ENCODE measurements around the gene ZBTB4.

DNA sequence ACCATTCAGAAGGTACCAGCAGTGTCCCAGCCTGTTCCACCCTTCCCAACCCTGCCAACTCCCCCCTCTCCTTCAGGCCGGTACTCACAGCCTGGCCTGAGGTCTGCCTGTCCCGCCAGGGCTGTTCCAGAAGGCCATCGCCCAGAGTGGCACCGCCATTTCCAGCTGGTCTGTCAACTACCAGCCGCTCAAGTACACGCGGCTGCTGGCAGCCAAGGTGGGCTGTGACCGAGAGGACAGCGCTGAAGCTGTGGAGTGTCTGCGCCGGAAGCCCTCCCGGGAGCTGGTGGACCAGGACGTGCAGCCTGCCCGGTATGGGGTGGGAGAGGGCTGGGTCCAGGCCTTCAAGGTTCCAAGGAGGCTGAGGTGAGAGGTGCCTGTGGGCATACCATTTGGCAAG, 64.6 kb downstream of the ZBTB4 start:
- TF ChIP-seq, protein P1, sequence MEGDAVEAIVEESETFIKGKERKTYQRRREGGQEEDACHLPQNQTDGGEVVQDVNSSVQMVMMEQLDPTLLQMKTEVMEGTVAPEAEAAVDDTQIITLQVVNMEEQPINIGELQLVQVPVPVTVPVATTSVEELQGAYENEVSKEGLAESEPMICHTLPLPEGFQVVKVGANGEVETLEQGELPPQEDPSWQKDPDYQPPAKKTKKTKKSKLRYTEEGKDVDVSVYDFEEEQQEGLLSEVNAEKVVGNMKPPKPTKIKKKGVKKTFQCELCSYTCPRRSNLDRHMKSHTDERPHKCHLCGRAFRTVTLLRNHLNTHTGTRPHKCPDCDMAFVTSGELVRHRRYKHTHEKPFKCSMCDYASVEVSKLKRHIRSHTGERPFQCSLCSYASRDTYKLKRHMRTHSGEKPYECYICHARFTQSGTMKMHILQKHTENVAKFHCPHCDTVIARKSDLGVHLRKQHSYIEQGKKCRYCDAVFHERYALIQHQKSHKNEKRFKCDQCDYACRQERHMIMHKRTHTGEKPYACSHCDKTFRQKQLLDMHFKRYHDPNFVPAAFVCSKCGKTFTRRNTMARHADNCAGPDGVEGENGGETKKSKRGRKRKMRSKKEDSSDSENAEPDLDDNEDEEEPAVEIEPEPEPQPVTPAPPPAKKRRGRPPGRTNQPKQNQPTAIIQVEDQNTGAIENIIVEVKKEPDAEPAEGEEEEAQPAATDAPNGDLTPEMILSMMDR (conservative IDR thresholded peaks at IDR 0.05; ENCODE audit: low read depth in 2 of 2) = no peak
- no peak for TF ChIP-seq POLR2AphosphoS5 (IDR thresholded peaks at IDR 0.05; ENCODE audit: low read depth)
- no peak for TF ChIP-seq REST (IDR thresholded peaks at IDR 0.05; ENCODE audit: unreplicated experiment)
- no peak for TF ChIP-seq ZNF114 (CRISPR knock-in tag; IDR thresholded peaks at IDR 0.05)
- no peak for TF ChIP-seq EZH2 (IDR thresholded peaks at IDR 0.05; ENCODE audit: low read depth, unreplicated experiment)
- TF ChIP-seq ZNF462 (CRISPR knock-in tag; IDR thresholded peaks at IDR 0.05) = no peak
- no peak for TF ChIP-seq CREB1 (CRISPR knock-in tag; IDR thresholded peaks at IDR 0.05; ENCODE audit: low read depth)
- TF ChIP-seq EZH2phosphoT487 (IDR thresholded peaks at IDR 0.05; ENCODE audit: unreplicated experiment) = no peak
- no peak for TF ChIP-seq ZNF331 (CRISPR knock-in tag; IDR thresholded peaks at IDR 0.05; ENCODE audit: low read depth)
